HT1080 (cell line): Measurements from ENCODE around the gene NOL9. TPM values are rescaled to one million over a fixed set of nuclear protein-coding genes. Genes with fewer than 3 reads are reported as not detected.

Experiments
- DNase-seq: peaks from one replicate; pipeline ENCODE4 v3.0.0-alpha.2; 2015; ENCODE audit warnings: low read depth
- total RNA-seq: library from RNA; depleted of rRNA; stranded (reverse); fragments of >200 nt; shearing (Covaris generic); gene quantifications from 2 replicates; pipeline ENCODE4 v1.2.3, GENCODE V29; 2014

NOL9 gene
- total RNA-seq, 1 experiment from 2014 or later: 44.3 TPM

DNA sequence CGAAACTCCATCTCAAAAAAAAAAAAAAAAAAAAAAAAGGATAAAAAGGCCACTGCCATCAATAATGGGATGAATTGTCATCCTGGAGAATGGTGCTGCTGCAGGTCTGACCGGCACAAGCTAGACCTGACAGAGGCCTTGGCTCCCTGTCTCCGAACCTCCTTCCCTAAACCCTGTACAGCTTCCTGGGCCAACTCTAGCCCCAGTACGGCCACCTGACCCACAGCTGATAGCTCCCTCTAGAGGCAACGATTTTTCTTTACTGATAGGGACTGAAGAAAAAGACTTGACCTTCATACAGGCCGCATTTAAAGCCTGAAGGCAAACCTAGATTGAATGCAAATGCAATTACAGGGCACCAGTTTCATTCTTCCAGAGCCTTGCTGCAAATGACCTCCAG lies 30.7 kb downstream of the NOL9 start:
- DNase-seq: peak; percentile 51

DNA sequence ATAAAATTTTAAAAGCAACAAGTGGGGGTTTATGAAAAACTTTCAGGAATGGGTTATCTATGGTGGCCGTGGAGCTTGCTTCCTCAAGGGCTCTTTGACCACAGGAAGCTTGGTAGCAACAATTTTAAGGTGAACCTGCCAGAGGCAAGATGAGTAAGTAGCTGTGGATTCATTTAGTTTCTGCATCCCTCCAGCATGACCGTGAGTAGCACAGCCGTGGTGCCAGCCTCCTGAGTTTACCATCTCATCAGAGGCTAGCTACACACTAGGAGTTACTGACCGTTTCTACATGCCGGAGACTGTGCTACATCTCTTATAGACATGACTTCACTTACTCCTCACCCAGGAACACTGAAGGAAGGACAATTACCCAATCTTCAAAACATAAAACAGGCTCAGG lies 32.8 kb downstream of the NOL9 start:
- peak; percentile 22 for DNase-seq

DNA sequence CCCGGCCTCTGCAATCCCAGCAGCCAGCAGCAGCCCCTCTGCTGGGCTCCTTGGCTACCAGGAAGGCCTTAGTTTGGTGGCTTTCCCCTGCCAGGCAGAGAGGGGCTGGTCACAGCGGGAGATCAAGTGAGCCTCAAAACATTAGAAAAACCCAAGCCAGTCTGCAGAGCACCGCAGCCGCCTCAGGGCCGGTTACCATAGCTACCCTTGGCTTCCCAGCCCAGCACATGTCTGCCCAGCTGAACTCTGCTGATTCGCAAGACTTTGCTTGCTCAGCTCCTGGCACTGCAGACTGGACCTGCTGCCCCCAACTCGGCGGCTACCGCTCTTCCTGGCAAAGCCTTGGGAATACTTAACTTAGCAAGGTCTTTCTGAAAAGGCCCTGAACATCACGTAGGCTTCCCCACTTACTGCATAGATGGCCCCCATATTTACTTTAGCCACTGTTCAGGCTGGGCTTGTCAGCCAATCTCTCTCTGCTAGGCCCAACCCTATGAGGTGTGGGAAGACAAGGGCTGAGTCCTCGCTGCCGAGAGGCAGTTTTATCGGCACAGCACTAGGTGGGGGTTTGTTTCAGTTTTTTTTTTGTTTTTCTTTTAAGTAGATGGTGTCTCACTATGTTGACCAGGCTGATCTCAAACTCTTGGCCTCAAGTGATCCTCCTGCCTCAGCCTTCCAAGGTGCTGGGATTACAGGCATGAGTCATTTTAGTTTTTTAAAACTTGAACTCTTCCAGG lies 34.2 kb downstream of the NOL9 start:
- DNase-seq: no peak

DNA sequence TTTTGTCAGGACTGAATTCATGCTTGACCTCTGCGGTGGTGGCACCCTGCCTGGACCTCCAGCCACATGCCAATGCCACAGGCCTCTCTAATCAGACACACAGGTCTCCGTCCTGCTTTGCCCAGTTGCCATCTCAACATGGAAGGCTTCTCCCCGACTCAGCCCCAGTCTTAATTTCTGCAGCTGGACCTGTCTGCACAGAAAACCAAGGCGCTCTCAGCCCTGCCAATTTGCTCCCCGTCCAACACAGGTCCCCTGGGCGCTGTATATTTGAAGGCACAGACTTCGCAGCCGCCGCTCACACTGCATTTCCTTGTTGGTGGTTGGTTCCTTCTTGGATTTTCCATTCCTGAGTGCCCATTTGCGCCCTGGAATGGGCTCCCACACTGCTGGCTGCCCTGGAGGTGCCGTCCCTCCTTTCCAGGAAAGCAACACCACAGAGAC lies 34.8 kb downstream of the NOL9 start:
- DNase-seq: no peak

DNA sequence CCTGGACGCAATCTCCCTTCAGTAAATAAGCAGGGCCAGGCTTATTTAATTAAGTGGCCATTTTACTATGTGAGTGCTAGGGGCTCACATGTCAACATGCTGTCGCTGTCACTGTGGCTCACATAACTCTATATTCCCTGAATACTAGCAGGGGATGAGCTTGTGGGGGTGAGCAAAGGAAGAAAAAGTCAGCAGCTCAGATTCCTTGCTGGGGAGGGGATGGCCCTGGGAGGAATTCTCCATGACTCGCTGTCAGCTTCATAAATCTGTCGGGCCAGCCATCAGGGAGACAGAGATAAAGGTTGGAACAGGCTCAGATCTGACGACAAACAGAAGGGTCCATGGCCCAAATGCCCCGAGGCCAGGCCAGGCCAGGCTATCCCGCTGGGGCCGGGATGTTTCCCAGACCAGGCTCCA lies 36.9 kb downstream of the NOL9 start:
- DNase-seq: peak; percentile 24

DNA sequence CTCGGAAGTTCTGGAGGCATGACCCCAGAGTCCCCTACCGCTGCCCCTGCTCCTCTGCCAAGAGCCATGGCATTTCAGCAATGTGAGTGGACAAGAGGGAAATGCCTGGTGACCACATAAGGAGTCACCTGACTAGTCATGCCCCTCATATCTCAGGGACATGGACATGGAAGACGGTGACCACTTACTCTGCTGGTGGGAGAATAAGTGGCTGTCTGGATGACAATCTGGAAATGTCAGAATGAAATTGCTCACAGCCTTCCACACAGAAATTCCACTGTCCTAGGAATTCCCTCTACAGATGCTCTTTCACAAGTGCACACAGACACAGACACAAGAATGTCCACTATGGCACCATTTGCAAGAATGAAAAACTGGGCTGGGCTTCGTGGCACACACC lies 38.5 kb downstream of the NOL9 start:
- DNase-seq: peak; percentile 28

DNA sequence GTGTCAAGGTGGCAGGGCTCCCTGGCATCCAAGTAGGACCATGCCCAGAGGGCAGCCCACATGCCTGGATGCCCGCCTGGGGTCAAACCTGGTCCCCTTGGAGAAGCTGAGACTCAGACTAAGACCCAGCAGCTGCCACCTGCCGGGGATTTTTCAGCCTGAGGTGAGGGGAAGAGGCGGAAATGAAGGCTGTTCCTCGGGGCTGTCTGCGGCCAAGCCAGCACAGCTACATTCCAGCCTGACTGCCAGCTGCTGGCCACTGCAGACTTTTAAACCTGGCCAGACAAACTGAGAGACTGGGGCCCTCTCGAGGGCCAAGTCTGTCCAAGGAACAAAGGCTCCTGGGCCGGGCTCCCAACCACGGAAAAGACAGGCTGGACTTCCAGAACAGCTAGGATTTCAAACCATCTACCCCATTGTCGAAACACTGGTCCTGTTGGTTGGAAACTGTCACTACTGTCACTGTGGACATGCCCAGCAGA lies 41.0 kb downstream of the NOL9 start:
- no peak for DNase-seq

DNA sequence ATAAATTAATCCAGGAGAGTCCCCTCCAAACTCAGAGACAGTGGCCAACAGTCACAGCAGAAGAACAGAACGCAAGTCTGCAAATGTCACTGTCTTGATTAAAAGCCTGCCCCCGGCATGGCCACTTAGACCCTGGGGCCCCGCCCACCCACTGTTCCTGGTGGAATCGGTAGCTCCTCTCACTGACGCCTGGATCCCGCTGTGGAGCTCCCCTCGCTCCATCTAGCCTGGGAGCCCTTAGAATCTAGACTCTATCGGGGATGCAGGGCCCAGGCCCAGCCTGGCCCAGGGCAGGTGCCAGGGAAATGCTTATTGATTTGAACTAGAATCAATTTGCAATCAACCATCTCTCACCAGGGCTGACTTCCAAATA lies 41.4 kb downstream of the NOL9 start:
- DNase-seq: no peak

DNA sequence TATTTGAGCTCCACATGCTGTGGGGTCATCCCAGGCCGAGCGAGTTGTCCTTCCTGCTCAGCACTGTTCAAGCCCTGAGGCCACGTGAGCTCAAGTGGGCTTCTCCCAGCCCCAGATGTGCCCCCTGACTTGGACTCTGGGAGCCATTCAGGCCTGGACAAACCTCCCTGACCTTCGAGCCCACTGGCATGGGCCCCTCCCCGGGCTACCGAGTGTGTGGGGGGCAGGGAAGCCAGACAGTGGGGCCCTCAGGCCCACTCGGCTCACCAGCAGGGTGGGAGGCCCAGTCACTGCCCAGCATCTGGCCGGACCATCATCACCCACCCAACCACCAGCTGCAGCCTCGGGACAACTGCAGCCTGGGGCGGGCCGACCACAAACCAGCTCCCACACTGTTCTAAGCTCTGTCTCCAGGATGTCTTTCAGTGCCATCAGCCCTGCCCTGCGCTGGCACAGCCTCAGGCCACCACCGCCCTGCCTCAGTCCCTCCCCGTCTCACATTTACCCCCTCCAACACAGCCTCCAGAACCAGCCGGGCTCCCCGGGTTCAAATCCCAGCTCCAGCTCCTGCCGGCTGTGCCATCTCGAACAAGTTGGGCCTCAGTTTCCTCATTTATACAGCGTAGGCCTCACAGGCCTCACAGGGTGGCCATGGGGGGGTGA lies 41.9 kb downstream of the NOL9 start:
- no peak for DNase-seq

DNA sequence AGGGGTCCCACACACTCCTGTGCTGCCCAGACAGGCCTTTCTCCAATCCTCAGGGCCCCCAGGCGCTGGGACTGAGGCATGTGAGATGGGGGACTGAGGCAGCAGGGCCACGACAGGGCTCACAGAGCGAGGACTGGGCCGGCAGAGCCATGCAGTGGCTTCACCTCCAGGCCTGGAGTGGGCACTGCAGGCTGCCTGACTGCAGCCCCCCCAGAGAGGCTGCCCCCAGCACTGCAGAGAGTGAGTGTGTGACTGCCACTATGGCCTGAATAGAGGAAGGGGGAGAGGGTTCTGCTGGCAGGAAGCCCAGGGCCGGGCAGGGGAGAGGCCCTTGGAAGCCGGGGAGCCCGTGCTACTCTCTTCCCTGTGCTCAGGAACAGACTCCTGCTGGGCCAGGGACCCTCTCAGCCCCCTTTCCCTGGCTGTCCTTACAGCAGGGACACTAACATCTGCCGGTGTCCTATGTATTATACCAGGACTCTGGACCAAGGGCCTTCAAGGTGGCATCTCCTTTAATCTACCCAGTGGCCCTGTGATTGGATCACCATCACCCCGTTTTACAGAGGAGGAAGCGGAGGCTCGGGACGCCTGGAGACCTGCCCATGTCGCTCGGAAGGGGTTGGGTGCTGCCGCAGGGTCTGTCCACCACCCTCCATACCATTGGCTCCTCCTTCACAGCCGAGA lies 42.6 kb downstream of the NOL9 start:
- no peak for DNase-seq

DNA sequence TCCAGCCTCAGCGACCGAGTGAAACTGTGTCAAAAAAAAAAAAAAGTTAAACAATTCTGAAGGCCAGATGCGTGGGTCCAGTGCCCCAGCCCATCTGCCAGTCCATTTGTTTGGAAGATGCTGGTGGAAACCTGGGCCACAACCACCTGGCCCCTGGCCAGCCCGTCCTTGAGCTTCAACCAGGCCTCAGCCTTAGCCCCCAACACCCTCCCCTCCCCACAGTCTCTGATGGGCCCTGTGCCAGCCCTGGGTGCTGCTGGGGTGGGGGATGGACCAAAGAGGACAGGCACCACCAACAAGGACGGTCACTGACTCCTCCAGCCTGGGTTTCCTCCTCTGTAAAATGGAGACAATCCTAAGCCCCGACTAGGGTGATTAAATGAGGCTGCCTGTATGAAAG lies 43.3 kb downstream of the NOL9 start:
- no peak for DNase-seq

DNA sequence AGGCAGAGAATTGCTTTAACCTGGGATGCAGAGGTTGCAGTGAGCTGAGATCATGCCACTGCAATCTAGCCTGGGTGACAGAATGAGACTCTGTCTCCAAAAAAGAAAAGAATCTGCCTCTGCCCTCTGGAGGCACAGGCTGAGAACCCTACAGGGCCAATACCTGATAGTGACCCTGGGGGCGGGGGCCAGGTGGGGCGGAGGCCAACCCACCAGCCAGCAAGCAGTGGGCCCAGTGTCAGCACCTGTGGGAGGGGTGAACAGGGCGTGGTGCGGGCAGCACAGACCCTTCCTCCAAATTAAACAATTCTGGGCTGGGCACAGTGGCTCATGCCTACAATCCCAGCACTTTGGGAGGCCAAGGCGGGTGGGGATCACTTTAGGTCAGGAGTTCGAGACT lies 43.8 kb downstream of the NOL9 start:
- no peak for DNase-seq

DNA sequence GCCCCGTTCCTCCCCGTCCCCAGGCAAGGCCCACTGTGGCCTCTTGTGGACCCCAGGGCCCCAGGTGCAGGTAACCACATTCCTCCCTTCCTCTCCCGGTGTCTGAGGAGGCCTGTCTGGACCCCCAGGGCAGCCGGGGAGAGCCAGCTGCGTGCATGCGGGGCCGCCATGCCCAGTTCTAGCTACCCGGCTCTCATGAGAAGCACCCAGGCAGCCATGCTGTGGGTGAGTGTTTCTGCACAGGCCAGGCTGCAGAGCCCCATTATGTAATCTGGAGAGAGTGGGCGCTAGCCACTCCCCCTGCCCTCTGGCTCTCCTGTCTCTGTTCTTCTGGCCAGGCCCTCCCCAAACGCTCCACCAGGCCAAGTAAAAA lies 44.4 kb downstream of the NOL9 start:
- DNase-seq: no peak

DNA sequence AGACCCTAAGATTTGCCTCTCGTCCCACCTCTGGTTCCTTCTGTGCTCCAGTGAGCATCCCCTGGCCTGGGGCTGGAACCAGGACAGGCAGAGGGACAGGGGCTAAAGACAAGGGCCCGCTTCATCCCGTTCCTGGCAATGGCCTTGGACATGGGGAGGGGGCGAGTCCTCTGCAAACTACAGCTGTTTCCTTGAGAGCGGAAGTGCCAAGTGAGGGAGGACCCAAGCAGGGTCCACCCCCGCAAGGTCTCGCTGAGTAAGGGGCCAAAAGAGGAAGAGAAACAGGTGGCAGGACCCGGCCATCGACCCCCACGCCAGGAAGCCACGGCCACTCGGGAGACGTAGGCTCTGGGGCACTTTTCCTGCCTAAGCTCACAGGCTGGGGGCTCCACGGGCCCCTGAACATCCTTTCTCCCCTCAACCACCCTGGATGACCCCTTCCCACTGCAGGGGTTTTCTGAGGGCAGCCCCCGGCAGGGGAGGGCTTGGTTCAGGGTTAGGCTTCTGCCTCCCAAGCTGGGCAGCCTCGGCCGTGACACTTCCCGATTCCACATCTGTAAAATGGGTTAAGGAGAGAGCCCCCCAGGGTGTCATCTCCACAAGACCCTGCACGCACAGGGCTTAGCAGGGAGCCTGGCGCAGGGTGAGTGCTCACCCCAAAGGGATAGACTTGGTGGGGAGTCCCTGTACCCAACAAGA lies 44.9 kb downstream of the NOL9 start:
- no peak for DNase-seq

DNA sequence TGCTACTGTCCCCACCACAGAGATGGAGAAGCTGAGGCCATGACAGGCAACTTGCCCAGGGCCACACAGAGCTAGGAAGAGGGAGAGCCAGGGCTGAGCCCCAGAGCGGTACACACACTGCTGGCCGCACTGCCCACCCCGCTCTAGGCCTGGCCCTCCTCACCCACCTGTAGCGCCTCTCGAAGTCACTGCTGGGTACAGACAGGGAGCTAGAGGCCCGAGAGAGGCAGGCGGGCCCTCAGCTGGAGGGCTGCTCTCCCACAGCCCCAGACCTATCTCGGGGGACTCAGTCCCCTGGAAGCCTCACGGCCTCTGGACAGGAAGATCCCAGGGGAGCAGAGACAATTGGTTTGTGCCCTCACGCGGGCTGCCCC lies 45.5 kb downstream of the NOL9 start:
- no peak for DNase-seq

DNA sequence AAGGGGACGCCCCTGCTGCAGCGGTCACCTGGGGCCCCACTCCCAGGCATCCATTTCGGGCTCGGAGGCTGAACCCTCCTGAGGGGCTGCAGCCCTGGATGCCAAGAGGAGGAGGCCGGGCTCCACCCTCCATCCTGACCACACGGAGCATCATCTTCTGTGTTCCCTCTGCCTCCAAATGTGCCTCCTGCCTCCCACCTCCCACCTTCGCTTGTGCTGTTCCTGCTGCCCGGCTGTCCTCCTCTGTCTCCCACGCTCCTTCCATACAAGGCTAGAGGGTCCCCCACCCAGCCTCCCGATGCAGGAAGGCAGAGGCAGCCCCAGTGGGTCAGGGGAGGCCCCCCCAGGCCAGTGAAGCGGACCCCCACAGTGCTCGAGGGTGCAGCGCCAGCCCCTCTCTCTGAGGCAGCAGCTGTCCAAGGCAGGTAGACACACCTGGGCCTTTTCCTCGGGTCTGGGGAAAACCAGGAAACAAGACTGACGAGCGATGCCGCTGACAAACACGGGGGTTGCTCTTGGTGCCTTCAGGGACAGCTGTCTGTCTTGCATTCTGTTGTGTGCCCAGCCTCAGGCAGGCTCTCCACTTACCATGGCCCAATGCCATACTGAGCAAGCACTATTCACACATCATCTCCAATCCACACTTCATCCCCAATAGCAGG lies 46.0 kb downstream of the NOL9 start:
- DNase-seq: no peak

DNA sequence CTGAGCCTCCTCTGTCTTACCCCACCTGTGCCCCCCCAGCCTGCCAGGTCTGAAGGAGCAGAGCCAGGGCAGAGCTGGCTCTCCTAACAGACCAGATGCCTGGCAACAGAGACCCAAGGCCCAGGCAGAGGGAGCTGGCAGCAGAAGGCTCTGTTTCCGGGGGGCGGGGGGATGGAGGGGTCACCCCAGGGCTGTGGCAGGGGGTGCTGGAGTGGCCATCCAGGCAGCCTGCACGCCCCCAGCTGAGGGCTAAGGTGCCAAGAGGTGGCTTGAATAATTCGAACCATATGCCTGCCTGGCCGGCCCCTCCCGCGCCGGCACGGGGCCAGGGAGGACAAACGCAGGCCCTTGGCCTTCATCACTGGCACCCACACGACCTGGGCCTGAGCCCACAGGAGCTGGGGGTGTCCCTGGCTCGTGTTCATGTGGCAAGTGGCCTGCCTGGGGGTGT lies 46.8 kb downstream of the NOL9 start:
- DNase-seq: no peak

DNA sequence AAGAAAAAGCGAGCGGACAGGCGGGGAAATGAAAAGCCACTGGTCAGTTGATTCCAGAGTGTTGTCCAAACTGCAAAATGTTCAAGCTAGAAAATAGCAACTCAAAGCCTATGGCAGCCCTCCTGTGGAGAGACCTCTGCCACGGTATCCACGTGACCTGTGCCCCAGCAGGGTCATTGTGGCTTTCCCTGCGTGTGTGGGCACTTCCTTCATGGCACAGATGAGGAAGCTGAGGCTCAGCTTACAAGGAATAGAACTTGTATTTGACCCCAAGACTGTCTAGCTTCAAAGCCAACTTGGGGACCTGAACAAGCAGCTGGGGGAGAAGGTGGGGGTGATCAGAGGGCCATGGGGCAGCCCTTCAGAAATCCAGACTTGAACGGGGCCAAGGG lies 47.3 kb downstream of the NOL9 start:
- no peak for DNase-seq

DNA sequence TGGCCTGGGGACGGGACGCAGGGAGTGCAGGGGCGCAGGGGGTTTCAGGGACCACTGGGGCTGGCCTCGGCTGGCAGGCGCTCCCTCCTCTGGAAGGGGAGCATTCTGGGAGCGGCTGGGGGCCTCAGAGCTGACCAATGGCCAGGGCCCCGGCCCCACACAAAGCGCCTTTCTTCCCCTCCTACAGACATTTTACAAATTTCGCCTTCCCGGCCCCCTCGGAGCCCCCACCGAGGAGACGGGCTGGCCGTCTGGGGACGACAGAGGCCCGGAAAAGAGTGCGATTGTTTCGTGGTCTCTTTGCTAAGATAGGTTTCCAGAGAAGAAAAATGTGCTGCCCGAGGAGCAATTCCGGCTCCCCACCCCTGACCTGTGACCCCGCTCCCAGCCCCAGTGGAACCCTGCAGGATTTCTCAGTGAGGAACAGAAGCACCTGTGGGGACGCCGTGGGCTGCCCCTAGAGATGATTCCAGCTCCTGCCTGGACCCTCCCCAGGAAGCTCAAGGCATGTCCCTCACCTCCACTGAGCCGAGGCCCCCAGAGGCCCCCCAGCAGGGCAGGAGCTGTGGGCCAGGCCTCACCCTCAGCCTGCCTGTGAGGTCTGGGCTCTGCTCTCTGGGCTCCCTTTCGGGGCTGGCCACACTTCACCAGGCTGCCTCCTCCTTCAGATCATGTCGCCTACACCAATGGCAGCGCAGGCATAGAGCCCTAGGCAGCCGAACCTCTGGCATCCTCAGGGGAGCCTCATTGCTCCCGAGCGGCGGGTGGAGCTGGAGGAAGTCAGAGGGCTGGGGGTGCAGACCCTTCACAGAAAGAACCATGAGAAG lies 47.9 kb downstream of the NOL9 start:
- no peak for DNase-seq
